Right atrium auricular region (tissue), 2 donors: ENCODE measurements around the gene OSMR. TPM values are rescaled to one million over a fixed set of nuclear protein-coding genes. Genes with fewer than 3 reads are reported as not detected.
A peak's percentile ranks its signal among the peaks of the same experiment; 100 is the strongest.

ENCODE experiments used
- DNase-seq: peaks from one replicate; pipeline ENCODE4 v3.0.0-alpha.2; 2019; ENCODE audit warnings: low spot score
- H3K27ac ChIP-seq, 2 donors: fragments of 200-600 bp; sonication (generic); 1 replicate in 1 of 2; 2 replicates in 1 of 2; pipeline ENCODE4 v1.5.1; 2016 to 2019
- H3K27me3 ChIP-seq, 2 donors: fragments of 200-600 bp; sonication (generic); one replicate each; pipeline versions ENCODE4 v1.5.1 to v1.6.0; 2017 to 2019
- H3K36me3 ChIP-seq: fragments of 200-600 bp; sonication (generic); one replicate; pipeline ENCODE4 v1.5.1; 2016
- H3K4me1 ChIP-seq, 2 donors: fragments of 200-600 bp; sonication (generic); one replicate each; pipeline versions ENCODE4 v1.5.1 to v1.6.0; 2017 to 2019
- H3K4me3 ChIP-seq, 2 donors: fragments of 200-600 bp; sonication (generic); 1 replicate in 1 of 2; 2 replicates in 1 of 2; pipeline ENCODE4 v1.5.1; 2017 to 2019; ENCODE audit warnings: mild to moderate bottlenecking in 1 of 2, moderate library complexity in 1 of 2
- H3K9me3 ChIP-seq, 2 donors: fragments of 200-600 bp; sonication (generic); one replicate each; pipeline ENCODE4 v1.5.1; 2019
- CTCF ChIP-seq, 2 donors: fragments of 200-600 bp; sonication (generic); IDR thresholded peaks; one replicate each; pipeline ENCODE4 v1.5.1; 2019; ENCODE audit warnings: antibody characterized with exemption in 2 of 2
- total RNA-seq, 2 donors: library from RNA; depleted of rRNA; stranded (reverse); fragments of >200 nt; gene quantifications; one replicate each; pipeline ENCODE4 v1.1.0, GENCODE V29; 2016

OSMR gene
- total RNA-seq, 2 donors from 2014 or later: 13.8 to 28.6 TPM

- peak; percentile 82 to 90 for TF ChIP-seq CTCF (IDR thresholded peaks at IDR 0.05)
- peaks cover 0 to 35% of the 10 kb centered on the region in 2 donors for H3K4me1 ChIP-seq
- H3K27me3 ChIP-seq: no peaks in the 10 kb centered on the region
- H3K36me3 ChIP-seq: no peaks in the 10 kb centered on the region
- peak overlapping the region; percentile 22 to 44 for H3K27ac ChIP-seq
- peak; percentile 87 for DNase-seq
- H3K9me3 ChIP-seq: no peaks in the 10 kb centered on the region
- no peak overlapping the region for H3K4me3 ChIP-seq
Observed at GRCh38 chr5:38809388-38810359, 36.1 kb upstream of the OSMR start.

GRCh38 chr5:38814879-38815278 is 30.9 kb upstream of the OSMR start:
- Histone ChIP-seq H3K36me3 (no peaks in the 10 kb centered on the region), H3K9me3 (no peaks in the 10 kb centered on the region), H3K4me1 (no peaks in the 10 kb centered on the region), H3K4me3 (no peak overlapping the region), H3K27ac (no peak overlapping the region), H3K27me3 (no peaks in the 10 kb centered on the region)
- no peak for DNase-seq
- TF ChIP-seq CTCF (IDR thresholded peaks at IDR 0.05): no peak

GRCh38 chr5:38816083-38817030 is 29.5 kb upstream of the OSMR start:
- Histone ChIP-seq H3K27me3 (no peaks in the 10 kb centered on the region), H3K4me3 (no peak overlapping the region), H3K36me3 (no peaks in the 10 kb centered on the region), H3K27ac (no peak overlapping the region), H3K9me3 (no peaks in the 10 kb centered on the region), H3K4me1 (no peaks in the 10 kb centered on the region)
- no peak for DNase-seq
- TF ChIP-seq CTCF (IDR thresholded peaks at IDR 0.05): no peak

GRCh38 chr5:38821679-38822078 is 24.1 kb upstream of the OSMR start:
- Histone ChIP-seq H3K4me1 (no peaks in the 10 kb centered on the region), H3K9me3 (no peaks in the 10 kb centered on the region), H3K36me3 (no peaks in the 10 kb centered on the region), H3K27me3 (no peaks in the 10 kb centered on the region), H3K27ac (no peak overlapping the region), H3K4me3 (no peak overlapping the region)
- DNase-seq: no peak
- TF ChIP-seq CTCF (IDR thresholded peaks at IDR 0.05): no peak

- Histone ChIP-seq H3K27me3 (no peaks in the 10 kb centered on the region), H3K4me1 (no peaks in the 10 kb centered on the region), H3K36me3 (no peaks in the 10 kb centered on the region), H3K9me3 (no peaks in the 10 kb centered on the region), H3K4me3 (no peak overlapping the region), H3K27ac (no peak overlapping the region)
- no peak for TF ChIP-seq CTCF (IDR thresholded peaks at IDR 0.05)
- DNase-seq: no peak
Observed at GRCh38 chr5:38823503-38823902, 22.3 kb upstream of the OSMR start.
